ENCODE results near the gene ERLIN1.

GRCh38 chr10:100143756-100144155, 42.1 kb downstream of the ERLIN1 start:
- TF ChIP-seq CTCF (optimal IDR thresholded peaks at IDR 0.05 in 1 of 3, IDR thresholded peaks at IDR 0.05 in 1 of 3, conservative IDR thresholded peaks at IDR 0.05 in 1 of 3; ENCODE audit: extremely low read depth in 1 of 3, insufficient read depth in 2 of 3, low read length in 3 of 3) (no peak), EZH2 (IDR thresholded peaks at IDR 0.05; ENCODE audit: low read length) (no peak)

Measured in keratinocyte (primary cell).